Measurements from ENCODE around the gene NIPBL. TPM values are rescaled to one million over a fixed set of nuclear protein-coding genes. Genes with fewer than 3 reads are reported as not detected.

The NIPBL gene
- total RNA-seq, 1 donor from 2014 or later, result 61.5 TPM

DNA sequence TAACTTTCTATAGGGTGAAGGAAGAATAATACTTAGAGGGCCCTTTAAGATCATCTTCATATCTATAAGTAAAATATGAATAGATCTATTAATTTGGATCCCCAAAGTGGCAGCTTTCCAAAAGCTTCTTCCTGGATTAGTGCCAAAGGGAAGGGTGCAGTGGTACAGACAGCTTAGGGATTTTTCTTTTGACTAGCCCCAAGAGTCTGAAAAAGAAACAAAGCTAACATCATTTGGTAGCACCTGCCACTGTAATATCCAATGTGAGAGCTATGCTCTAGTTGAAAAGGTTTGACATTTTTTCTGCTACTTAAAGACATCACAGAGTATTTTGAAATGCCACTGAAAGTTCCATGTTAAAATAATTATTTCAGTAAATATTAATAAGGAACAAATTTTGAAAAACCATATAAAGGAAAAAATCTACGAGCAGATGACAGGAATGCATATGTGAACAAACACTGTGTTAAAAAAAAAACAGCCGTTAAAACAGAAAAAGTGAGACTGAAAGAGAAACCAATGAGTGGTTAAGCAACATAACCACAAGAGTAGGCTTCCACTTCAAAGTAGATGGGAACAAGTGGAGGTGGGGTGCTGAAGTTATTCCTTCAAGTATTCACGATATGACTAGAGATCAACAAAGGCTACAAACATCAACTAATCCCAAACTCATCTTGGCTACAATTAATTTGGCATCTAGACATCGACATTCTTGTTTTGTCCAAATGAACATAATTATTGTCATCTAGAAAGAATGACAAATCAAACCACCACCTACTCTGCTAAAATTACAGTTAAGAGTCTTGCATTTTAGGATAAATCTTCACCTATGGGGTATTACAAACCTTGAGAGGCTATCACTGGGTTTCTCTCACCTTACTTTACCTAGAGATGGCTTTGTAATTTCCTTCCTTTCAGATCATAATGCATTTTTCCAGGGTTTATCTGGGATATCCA is 235.1 kb downstream of the NIPBL start:
- Mint-ChIP-seq H3K27me3 (ENCODE audit: unreplicated experiment) (no peaks in the 10 kb centered on the region), H3K27ac (ENCODE audit: unreplicated experiment) (no peak overlapping the region), H3K9me3 (ENCODE audit: unreplicated experiment) (no peaks in the 10 kb centered on the region), H3K4me1 (ENCODE audit: unreplicated experiment) (no peaks in the 10 kb centered on the region), H3K36me3 (ENCODE audit: low read depth, unreplicated experiment) (peaks cover 35% of the 10 kb centered on the region), H3K4me3 (ENCODE audit: unreplicated experiment) (no peak overlapping the region)
- DNase-seq (ENCODE audit: low spot score), result no peak
- TF ChIP-seq, protein P1, sequence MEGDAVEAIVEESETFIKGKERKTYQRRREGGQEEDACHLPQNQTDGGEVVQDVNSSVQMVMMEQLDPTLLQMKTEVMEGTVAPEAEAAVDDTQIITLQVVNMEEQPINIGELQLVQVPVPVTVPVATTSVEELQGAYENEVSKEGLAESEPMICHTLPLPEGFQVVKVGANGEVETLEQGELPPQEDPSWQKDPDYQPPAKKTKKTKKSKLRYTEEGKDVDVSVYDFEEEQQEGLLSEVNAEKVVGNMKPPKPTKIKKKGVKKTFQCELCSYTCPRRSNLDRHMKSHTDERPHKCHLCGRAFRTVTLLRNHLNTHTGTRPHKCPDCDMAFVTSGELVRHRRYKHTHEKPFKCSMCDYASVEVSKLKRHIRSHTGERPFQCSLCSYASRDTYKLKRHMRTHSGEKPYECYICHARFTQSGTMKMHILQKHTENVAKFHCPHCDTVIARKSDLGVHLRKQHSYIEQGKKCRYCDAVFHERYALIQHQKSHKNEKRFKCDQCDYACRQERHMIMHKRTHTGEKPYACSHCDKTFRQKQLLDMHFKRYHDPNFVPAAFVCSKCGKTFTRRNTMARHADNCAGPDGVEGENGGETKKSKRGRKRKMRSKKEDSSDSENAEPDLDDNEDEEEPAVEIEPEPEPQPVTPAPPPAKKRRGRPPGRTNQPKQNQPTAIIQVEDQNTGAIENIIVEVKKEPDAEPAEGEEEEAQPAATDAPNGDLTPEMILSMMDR (IDR thresholded peaks at IDR 0.05; ENCODE audit: unreplicated experiment), result no peak

DNA sequence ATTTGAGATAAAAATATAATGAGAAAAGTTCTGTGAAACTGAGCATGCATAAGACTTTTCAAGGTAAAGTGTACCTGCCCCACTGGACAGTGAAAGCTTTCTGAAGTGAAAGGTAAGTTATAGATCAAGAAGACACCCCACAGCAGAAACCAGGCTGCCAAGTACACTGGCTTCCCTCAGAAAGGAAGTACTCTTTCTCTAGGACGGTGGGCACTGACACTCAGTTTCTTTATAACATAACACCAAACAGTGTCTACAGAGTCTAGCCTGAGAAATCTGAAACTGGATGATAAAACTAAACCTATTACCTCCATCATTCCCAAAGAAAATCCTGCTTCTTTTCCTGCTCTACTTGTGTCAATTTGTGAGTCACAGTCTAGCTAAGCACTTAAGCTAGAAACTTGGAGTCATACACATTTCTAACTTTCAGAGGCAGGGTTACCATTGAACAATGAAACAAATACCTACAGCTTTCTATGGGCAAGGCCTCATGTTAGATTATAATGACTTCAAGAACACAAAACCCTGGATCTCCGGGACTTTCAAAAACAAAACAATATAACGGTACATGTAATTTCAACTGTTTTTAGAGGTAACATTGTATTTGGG is 235.9 kb downstream of the NIPBL start:
- H3K27me3 Mint-ChIP-seq (ENCODE audit: unreplicated experiment), result no peaks in the 10 kb centered on the region
- DNase-seq (ENCODE audit: low spot score), result no peak
- H3K36me3 Mint-ChIP-seq (ENCODE audit: low read depth, unreplicated experiment), result peaks cover 29% of the 10 kb centered on the region
- H3K4me3 Mint-ChIP-seq (ENCODE audit: unreplicated experiment), result no peak overlapping the region
- no peak overlapping the region for H3K27ac Mint-ChIP-seq (ENCODE audit: unreplicated experiment)
- H3K9me3 Mint-ChIP-seq (ENCODE audit: unreplicated experiment), result no peaks in the 10 kb centered on the region
- no peaks in the 10 kb centered on the region for H3K4me1 Mint-ChIP-seq (ENCODE audit: unreplicated experiment)
- TF ChIP-seq, protein P1 (IDR thresholded peaks at IDR 0.05; ENCODE audit: unreplicated experiment), result no peak
